ENCODE results near the gene C11orf21.

DNA sequence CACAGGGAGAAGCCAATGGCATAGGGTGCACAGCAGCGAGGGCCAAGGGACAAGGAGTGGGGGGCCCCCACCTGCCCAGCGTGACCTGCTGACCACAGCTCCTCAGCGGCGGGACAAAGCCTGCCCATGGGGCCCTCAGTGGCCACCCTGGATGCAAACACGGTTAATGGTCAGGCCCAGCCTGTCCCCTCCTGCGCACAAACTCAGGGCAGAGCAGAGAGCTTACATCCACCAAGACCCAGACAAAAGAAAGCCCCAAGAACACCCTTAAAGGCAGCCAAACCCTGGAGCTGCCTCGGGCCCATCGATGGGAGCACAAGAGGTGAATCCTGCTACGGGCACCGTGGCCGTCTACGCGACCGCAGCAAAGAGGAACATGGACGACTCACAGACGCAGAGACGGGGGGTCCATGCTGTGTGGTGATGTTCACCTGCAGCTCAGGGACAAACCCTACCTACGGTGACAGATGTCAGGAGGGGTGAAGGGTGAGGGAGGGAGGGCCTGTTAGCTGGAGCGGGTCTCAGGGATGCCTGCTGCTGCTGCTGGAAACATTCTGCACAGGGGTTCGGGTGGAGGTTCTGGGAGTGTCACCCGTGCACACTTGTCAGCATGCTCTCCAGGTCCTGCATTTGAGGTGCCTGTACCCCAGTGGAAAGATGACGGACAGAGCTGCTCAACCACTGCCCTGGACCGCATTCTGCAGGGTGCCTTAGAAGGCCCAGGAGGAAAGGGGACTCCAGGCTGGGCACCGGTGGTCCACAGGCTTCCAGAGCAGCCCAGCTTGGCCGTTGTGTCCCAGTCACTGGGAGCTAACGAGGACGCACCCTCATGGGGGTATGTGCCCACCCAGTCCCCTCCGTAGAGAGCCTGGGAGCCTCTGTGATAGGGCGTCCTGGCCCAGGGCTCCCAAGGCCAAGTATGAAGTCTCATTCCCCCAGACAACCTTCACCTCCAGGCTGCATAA lies 42.9 kb downstream of the C11orf21 start:
- TF ChIP-seq EZH2phosphoT487 (IDR thresholded peaks at IDR 0.05; ENCODE audit: low read depth, severe bottlenecking, unreplicated experiment): no peak
- TF ChIP-seq, protein P1, sequence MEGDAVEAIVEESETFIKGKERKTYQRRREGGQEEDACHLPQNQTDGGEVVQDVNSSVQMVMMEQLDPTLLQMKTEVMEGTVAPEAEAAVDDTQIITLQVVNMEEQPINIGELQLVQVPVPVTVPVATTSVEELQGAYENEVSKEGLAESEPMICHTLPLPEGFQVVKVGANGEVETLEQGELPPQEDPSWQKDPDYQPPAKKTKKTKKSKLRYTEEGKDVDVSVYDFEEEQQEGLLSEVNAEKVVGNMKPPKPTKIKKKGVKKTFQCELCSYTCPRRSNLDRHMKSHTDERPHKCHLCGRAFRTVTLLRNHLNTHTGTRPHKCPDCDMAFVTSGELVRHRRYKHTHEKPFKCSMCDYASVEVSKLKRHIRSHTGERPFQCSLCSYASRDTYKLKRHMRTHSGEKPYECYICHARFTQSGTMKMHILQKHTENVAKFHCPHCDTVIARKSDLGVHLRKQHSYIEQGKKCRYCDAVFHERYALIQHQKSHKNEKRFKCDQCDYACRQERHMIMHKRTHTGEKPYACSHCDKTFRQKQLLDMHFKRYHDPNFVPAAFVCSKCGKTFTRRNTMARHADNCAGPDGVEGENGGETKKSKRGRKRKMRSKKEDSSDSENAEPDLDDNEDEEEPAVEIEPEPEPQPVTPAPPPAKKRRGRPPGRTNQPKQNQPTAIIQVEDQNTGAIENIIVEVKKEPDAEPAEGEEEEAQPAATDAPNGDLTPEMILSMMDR (IDR thresholded peaks at IDR 0.05; ENCODE audit: poor library complexity): no peak
- no peak for TF ChIP-seq EZH2 (IDR thresholded peaks at IDR 0.05; ENCODE audit: borderline replicate concordance)

All from hepatocyte (in vitro differentiated cells).